Fibroblast of lung (primary cell): ENCODE measurements around the gene CDHR2. TPM values are rescaled to one million over a fixed set of nuclear protein-coding genes. Genes with fewer than 3 reads are reported as not detected.
A peak's percentile ranks its signal among the peaks of the same experiment; 100 is the strongest.

Experiments
- DNase-seq, 2 donors: peaks; one replicate each; pipeline versions ENCODE4 v3.0.0 to v3.0.0-alpha.2; 2010; ENCODE audit warnings: low read depth in 2 of 2
- H2AFZ ChIP-seq: 2 replicates; pipeline ENCODE4 v1.5.1; 2012; ENCODE audit warnings: low read length, control low read depth, inconsistent platforms
- H3K27ac ChIP-seq: 2 replicates; pipeline ENCODE4 v1.5.1; 2011; ENCODE audit warnings: low read length, control low read depth; ENCODE audit not compliant: insufficient read depth
- H3K27me3 ChIP-seq: 2 replicates; pipeline ENCODE4 v1.5.1; 2011; ENCODE audit warnings: mild to moderate bottlenecking, low read length; ENCODE audit not compliant: control insufficient read depth, insufficient read depth
- H3K36me3 ChIP-seq: 2 replicates; pipeline ENCODE4 v1.5.1; 2011; ENCODE audit warnings: low read length; ENCODE audit not compliant: control insufficient read depth, insufficient read depth
- H3K4me1 ChIP-seq: 2 replicates; pipeline ENCODE4 v1.5.1; 2011; ENCODE audit warnings: low read length; ENCODE audit not compliant: control insufficient read depth, insufficient read depth; ENCODE audit errors: extremely low read depth
- H3K4me2 ChIP-seq: 2 replicates; pipeline ENCODE4 v1.5.1; 2011; ENCODE audit warnings: low read length, control low read depth; ENCODE audit not compliant: insufficient read depth; ENCODE audit errors: extremely low read depth
- H3K4me3 ChIP-seq, 4 experiments: fragments of 200-600 bp in 1 of 4; sonication (generic) in 1 of 4; replicated peaks in 1 of 4; 2 replicates each; pipeline ENCODE4 v1.5.1; 2011 to 2016; ENCODE audit warnings: low read length in 4 of 4, low read depth in 3 of 4, mild to moderate bottlenecking in 3 of 4, control low read depth in 2 of 4, inconsistent platforms in 1 of 4, mixed read lengths in 1 of 4; ENCODE audit not compliant: insufficient read depth in 1 of 4; ENCODE audit errors: control extremely low read depth in 1 of 4
- H3K79me2 ChIP-seq: 2 replicates; pipeline ENCODE4 v1.5.1; 2012; ENCODE audit warnings: mild to moderate bottlenecking, low read length, inconsistent platforms; ENCODE audit not compliant: control insufficient read depth, insufficient read depth
- H3K9ac ChIP-seq: 2 replicates; pipeline ENCODE4 v1.5.1; 2011; ENCODE audit warnings: mild to moderate bottlenecking, low read length, control low read depth; ENCODE audit not compliant: insufficient read depth
- H3K9me3 ChIP-seq: 2 replicates; pipeline ENCODE4 v1.5.1; 2012; ENCODE audit warnings: low read depth, low read length; ENCODE audit not compliant: control insufficient read depth, insufficient read depth
- H4K20me1 ChIP-seq: 2 replicates; pipeline ENCODE4 v1.5.1; 2011; ENCODE audit warnings: low read length; ENCODE audit not compliant: control insufficient read depth, insufficient read depth; ENCODE audit errors: extremely low read depth
- EZH2 ChIP-seq: IDR thresholded peaks from 2 replicates; pipeline ENCODE4 v1.5.1; 2012; ENCODE audit warnings: low read length, control low read depth, mild to moderate bottlenecking; ENCODE audit errors: missing control alignments
- polyA plus RNA-seq, 2 donors: library from polyadenylated mRNA; depleted of rRNA in 1 of 2; stranded (reverse) in 1 of 2; unstranded in 1 of 2; fragments of >200 nt; gene quantifications; 2 replicates each; pipeline ENCODE4 v1.2.1, GENCODE V29; 2011 to 2012; ENCODE audit warnings: missing spikeins in 1 of 2
- total RNA-seq: library from RNA; depleted of rRNA; stranded (reverse); fragments of >200 nt; gene quantifications from 2 replicates; pipeline ENCODE4 v1.2.1, GENCODE V29; 2014
- TF ChIP-seq, protein P1 (sequence below), 2 donors: IDR thresholded peaks in 1 of 2; conservative IDR thresholded peaks in 1 of 2; 1 replicate in 1 of 2; 2 replicates in 1 of 2; pipeline ENCODE4 v1.5.1; 2011 to 2012; ENCODE audit warnings: low read length in 2 of 2, control low read depth in 1 of 2, inconsistent platforms in 1 of 2, low read depth in 1 of 2, mild to moderate bottlenecking in 1 of 2

Gene CDHR2
- total and polyA plus RNA-seq, 2 donors (not counting 1 experiment from before 2014, with no cell fraction given): under 0.01 TPM; not detected in 1

DNA sequence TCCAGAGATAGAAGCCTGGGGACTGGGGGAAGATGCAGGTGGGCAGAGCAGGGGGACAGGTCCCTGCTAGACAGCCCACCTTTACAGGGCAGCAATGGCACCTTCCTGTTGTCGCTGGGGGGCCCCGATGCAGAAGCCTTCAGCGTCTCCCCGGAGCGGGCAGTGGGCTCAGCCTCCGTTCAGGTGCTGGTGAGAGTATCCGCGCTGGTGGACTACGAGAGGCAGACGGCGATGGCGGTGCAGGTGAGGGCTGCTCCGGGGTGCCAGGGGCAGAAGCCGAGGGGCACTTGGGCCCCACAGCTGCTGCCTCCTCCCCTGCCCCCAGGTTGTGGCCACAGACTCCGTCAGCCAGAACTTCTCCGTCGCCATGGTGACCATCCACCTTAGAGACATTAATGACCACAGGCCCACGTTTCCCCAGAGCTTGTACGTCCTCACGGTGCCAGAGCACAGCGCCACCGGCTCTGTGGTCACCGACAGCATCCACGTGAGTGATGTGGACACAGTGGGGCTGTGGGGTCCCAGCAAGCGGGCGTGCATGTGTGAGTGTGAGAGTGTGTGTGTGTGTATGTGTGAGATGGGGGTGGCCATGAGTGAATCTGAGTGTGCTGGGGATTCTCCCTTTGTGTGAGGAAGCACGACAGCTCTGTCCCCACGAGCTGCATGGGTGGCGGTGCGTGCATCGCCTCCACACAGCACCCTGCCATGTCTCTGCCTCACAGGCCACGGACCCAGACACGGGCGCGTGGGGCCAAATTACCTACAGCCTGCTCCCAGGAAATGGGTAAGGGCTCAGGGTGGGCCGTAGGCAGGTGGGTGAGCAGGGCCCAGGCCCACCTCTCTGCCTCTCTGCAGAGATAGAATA is 28.4 kb downstream of the CDHR2 start:
- Histone ChIP-seq H3K9ac (no peak overlapping the region), H3K9me3 (no peaks in the 10 kb centered on the region), H3K27ac (no peak overlapping the region), H3K79me2 (no peaks in the 10 kb centered on the region), H3K4me2 (no peak overlapping the region), H3K27me3 (no peaks in the 10 kb centered on the region), H3K4me1 (no peaks in the 10 kb centered on the region), H3K4me3 (no peak overlapping the region), H3K36me3 (no peaks in the 10 kb centered on the region), H2AFZ (no peak overlapping the region), H4K20me1 (no peaks in the 10 kb centered on the region)
- no peak for DNase-seq
- TF ChIP-seq EZH2: no peak
- TF ChIP-seq, protein P1, sequence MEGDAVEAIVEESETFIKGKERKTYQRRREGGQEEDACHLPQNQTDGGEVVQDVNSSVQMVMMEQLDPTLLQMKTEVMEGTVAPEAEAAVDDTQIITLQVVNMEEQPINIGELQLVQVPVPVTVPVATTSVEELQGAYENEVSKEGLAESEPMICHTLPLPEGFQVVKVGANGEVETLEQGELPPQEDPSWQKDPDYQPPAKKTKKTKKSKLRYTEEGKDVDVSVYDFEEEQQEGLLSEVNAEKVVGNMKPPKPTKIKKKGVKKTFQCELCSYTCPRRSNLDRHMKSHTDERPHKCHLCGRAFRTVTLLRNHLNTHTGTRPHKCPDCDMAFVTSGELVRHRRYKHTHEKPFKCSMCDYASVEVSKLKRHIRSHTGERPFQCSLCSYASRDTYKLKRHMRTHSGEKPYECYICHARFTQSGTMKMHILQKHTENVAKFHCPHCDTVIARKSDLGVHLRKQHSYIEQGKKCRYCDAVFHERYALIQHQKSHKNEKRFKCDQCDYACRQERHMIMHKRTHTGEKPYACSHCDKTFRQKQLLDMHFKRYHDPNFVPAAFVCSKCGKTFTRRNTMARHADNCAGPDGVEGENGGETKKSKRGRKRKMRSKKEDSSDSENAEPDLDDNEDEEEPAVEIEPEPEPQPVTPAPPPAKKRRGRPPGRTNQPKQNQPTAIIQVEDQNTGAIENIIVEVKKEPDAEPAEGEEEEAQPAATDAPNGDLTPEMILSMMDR (conservative IDR thresholded peaks at IDR 0.05 in 1 of 2, IDR thresholded peaks at IDR 0.05 in 1 of 2; ENCODE audit: low read depth in 1 of 2, low read length in 2 of 2): no peak

DNA sequence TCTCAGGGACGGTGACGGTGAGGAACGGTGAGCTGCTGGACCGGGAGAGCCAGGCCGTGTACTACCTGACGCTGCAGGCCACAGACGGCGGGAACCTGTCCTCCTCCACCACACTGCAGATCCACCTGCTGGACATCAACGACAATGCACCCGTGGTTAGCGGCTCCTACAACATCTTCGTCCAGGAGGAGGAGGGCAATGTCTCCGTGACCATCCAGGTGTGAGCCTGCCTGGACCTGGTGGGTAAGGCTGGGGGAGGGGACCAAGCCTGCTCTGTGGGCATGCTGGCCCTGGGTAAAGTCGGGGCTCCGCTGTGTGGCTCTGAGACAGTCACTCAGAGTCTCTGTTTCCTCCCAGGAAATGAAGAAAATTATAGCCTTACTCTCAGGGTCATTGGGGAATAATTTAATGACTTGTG is 29.3 kb downstream of the CDHR2 start:
- TF ChIP-seq, protein P1 (conservative IDR thresholded peaks at IDR 0.05 in 1 of 2, IDR thresholded peaks at IDR 0.05 in 1 of 2; ENCODE audit: low read depth in 1 of 2, low read length in 2 of 2): peak; percentile 23 to 50
- no peak for TF ChIP-seq EZH2
- DNase-seq: peak; percentile 26 to 36

DNA sequence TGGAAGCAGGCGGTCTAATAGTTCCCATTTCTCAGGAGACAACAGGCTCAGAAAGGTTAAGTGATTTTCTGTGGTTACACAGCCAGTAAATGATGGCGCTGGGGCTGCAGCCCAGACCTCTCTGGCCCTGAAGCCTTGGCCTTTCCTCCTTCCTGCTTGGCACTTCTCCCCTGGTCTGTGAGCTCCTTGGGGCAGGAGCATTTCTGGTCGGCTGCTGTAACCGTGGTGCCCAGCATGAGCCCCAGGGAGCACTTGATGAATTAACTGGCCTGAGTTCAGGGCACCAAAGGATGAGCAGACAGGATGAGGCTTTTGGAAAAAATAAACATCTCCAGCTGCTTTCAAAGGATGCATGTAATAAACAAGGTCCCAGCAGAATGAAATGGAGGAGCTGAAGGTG is 30.2 kb downstream of the CDHR2 start:
- Histone ChIP-seq H2AFZ (no peak overlapping the region), H3K4me3 (no peak overlapping the region), H3K27ac (no peak overlapping the region), H3K27me3 (no peaks in the 10 kb centered on the region), H3K9me3 (no peaks in the 10 kb centered on the region), H3K36me3 (no peaks in the 10 kb centered on the region), H3K79me2 (no peaks in the 10 kb centered on the region), H3K9ac (no peak overlapping the region), H4K20me1 (no peaks in the 10 kb centered on the region), H3K4me1 (no peaks in the 10 kb centered on the region), H3K4me2 (no peak overlapping the region)
- no peak for DNase-seq
- TF ChIP-seq EZH2: no peak
- TF ChIP-seq, protein P1 (conservative IDR thresholded peaks at IDR 0.05 in 1 of 2, IDR thresholded peaks at IDR 0.05 in 1 of 2; ENCODE audit: low read depth in 1 of 2, low read length in 2 of 2): no peak

More for the DNA sequence above, 29.3 kb downstream of the CDHR2 start:
- no peaks in the 10 kb centered on the region for H3K36me3 ChIP-seq
- no peaks in the 10 kb centered on the region for H3K27me3 ChIP-seq
- no peak overlapping the region for H3K4me2 ChIP-seq
- H3K4me3 ChIP-seq: no peak overlapping the region
- H3K27ac ChIP-seq: no peak overlapping the region
- no peak overlapping the region for H2AFZ ChIP-seq
- no peaks in the 10 kb centered on the region for H3K9me3 ChIP-seq
- no peaks in the 10 kb centered on the region for H3K79me2 ChIP-seq
- no peaks in the 10 kb centered on the region for H4K20me1 ChIP-seq
- no peak overlapping the region for H3K9ac ChIP-seq
- H3K4me1 ChIP-seq: no peaks in the 10 kb centered on the region
